Esophagus (tissue), 2 donors: ENCODE measurements around the gene SCNN1G. TPM values are rescaled to one million over a fixed set of nuclear protein-coding genes. Genes with fewer than 3 reads are reported as not detected.
A peak's percentile ranks its signal among the peaks of the same experiment; 100 is the strongest.

ENCODE experiments used
- H3K27ac ChIP-seq, 2 donors: one replicate each; pipeline ENCODE4 v1.5.1; 2013; ENCODE audit warnings: low read depth in 2 of 2, mild to moderate bottlenecking in 2 of 2, inconsistent platforms in 1 of 2, low read length in 1 of 2, moderate library complexity in 1 of 2
- H3K27me3 ChIP-seq, 2 donors: one replicate each; pipeline ENCODE4 v1.6.1; 2013; ENCODE audit warnings: low read length in 2 of 2, control low read depth in 1 of 2, mild to moderate bottlenecking in 1 of 2; ENCODE audit not compliant: insufficient read depth in 2 of 2, control insufficient read depth in 1 of 2
- H3K36me3 ChIP-seq, 2 donors: one replicate each; pipeline ENCODE4 v1.6.1; 2013; ENCODE audit warnings: low read length in 1 of 2; ENCODE audit not compliant: control insufficient read depth in 2 of 2, insufficient read depth in 2 of 2
- H3K4me1 ChIP-seq, 2 donors: one replicate each; pipeline ENCODE4 v1.6.1; 2013; ENCODE audit warnings: low read length in 1 of 2; ENCODE audit not compliant: control insufficient read depth in 2 of 2, insufficient read depth in 2 of 2
- H3K4me3 ChIP-seq, 2 donors: one replicate each; pipeline ENCODE4 v1.5.1; 2013; ENCODE audit warnings: low read length in 2 of 2, mild to moderate bottlenecking in 2 of 2, low read depth in 1 of 2, moderate library complexity in 1 of 2
- H3K9me3 ChIP-seq, 2 donors: one replicate each; pipeline ENCODE4 v1.6.1; 2013; ENCODE audit warnings: mild to moderate bottlenecking in 2 of 2, low read depth in 1 of 2, low read length in 1 of 2, moderate library complexity in 1 of 2; ENCODE audit not compliant: control insufficient read depth in 2 of 2, insufficient read depth in 1 of 2
- WGBS, 2 donors: extraction: QIAGEN DNeasy Blood & Tissue Kit; methylation state at CpG; one replicate each; pipeline ENCODE4 v1.1.7; 2013; 5-methylcytosine and 5-hydroxymethylcytosine counted together
- polyA plus RNA-seq, 2 donors: library from polyadenylated mRNA; stranded (reverse); fragments of 200-250 nt; gene quantifications; one replicate each; pipeline ENCODE4 v1.2.3, GENCODE V29; 2013
- donor health status: healthy with polysubstance abuse.
- donor health status: Bipolar disorder and iron deficiency.

SCNN1G gene
- polyA plus RNA-seq = 10 to 100 TPM in 1 of 2 donors, 1 to 10 TPM in 1; 6.1 to 11.2 TPM

- H3K4me3 ChIP-seq = peak within 1 kb of the TSS; percentile 69
- no peaks in the 10 kb centered on the region for H3K27me3 ChIP-seq
- peak within 1 kb of the TSS in 1 of 2 donors; percentile 11 for H3K27ac ChIP-seq
- H3K9me3 ChIP-seq = no peaks in the 10 kb centered on the region
- H3K4me1 ChIP-seq = peaks cover 2 to 6% of the 10 kb centered on the region in 2 donors
- H3K36me3 ChIP-seq = peaks cover 0 to 4% of the 10 kb centered on the region in 2 donors
- 1 to 2% methylated on average over 66 to 71 of the region's 71 CpGs for WGBS, 2 donors
Measured at GRCh38 chr16:23182679-23183542, at the start of gene SCNN1G. TSS of gene SCNN1G (plus strand) at chr16:23182745. CDS start at chr16:23186272, 3,527 bp downstream.

GRCh38 chr16:23132775-23133463 is 49.6 kb upstream of the SCNN1G start:
- H3K4me3 ChIP-seq = no peak overlapping the region

GRCh38 chr16:23134274-23134673 is 48.3 kb upstream of the SCNN1G start:
- H3K4me3 ChIP-seq = no peak overlapping the region
- H3K27ac ChIP-seq = peak overlapping the region in 1 of 2 donors; percentile 3
- no peaks in the 10 kb centered on the region for H3K27me3 ChIP-seq
- 43% methylated on average over 3 of the region's 3 CpGs for WGBS, 2 donors
- no peaks in the 10 kb centered on the region for H3K36me3 ChIP-seq
- peaks cover 0 to 3% of the 10 kb centered on the region in 2 donors for H3K9me3 ChIP-seq
- no peaks in the 10 kb centered on the region for H3K4me1 ChIP-seq

More at GRCh38 chr16:23132775-23133463, 49.6 kb upstream of the SCNN1G start:
- Histone ChIP-seq H3K27ac (peak overlapping the region; percentile 56 to 66), H3K9me3 (peaks cover 0 to 3% of the 10 kb centered on the region in 2 donors), H3K27me3 (no peaks in the 10 kb centered on the region), H3K4me1 (no peaks in the 10 kb centered on the region), H3K36me3 (no peaks in the 10 kb centered on the region)
- WGBS, 2 donors = 40 to 54% methylated on average over 11 of the region's 11 CpGs

- H3K4me1 ChIP-seq = peaks cover 0 to 1% of the 10 kb centered on the region in 2 donors
- H3K4me3 ChIP-seq = no peak overlapping the region
- H3K36me3 ChIP-seq = no peaks in the 10 kb centered on the region
- H3K27me3 ChIP-seq = no peaks in the 10 kb centered on the region
- no peak overlapping the region for H3K27ac ChIP-seq
- WGBS, 2 donors = 76 to 77% methylated on average over 2 of the region's 2 CpGs
- peaks cover 0 to 3% of the 10 kb centered on the region in 2 donors for H3K9me3 ChIP-seq
Measured at GRCh38 chr16:23137256-23137655, 45.3 kb upstream of the SCNN1G start.

- Histone ChIP-seq H3K27ac (no peak overlapping the region), H3K4me1 (peaks cover 0 to 3% of the 10 kb centered on the region in 2 donors)
- WGBS, 2 donors = 40 to 59% methylated on average over 5 of the region's 5 CpGs
Measured at GRCh38 chr16:23137818-23138217, 44.7 kb upstream of the SCNN1G start.

GRCh38 chr16:23140107-23140506 is 42.4 kb upstream of the SCNN1G start:
- Histone ChIP-seq H3K4me3 (no peak overlapping the region), H3K9me3 (peaks cover 0 to 3% of the 10 kb centered on the region in 2 donors), H3K4me1 (peaks cover 0 to 5% of the 10 kb centered on the region in 2 donors), H3K27me3 (no peaks in the 10 kb centered on the region), H3K36me3 (no peaks in the 10 kb centered on the region), H3K27ac (peak overlapping the region in 1 of 2 donors; percentile 11)
- 48 to 53% methylated on average over 2 of the region's 2 CpGs for WGBS, 2 donors

More at GRCh38 chr16:23137818-23138217, 44.7 kb upstream of the SCNN1G start:
- H3K4me3 ChIP-seq = no peak overlapping the region
- peaks cover 0 to 3% of the 10 kb centered on the region in 2 donors for H3K9me3 ChIP-seq
- no peaks in the 10 kb centered on the region for H3K27me3 ChIP-seq
- no peaks in the 10 kb centered on the region for H3K36me3 ChIP-seq

- WGBS, 2 donors = 79 to 80% methylated on average over 3 of the region's 3 CpGs
- Histone ChIP-seq H3K4me1 (peaks cover 0 to 7% of the 10 kb centered on the region in 2 donors), H3K27me3 (no peaks in the 10 kb centered on the region), H3K9me3 (peaks cover 0 to 3% of the 10 kb centered on the region in 2 donors), H3K36me3 (no peaks in the 10 kb centered on the region), H3K4me3 (no peak overlapping the region), H3K27ac (peak overlapping the region; percentile 55 to 86)
Measured at GRCh38 chr16:23141033-23141432, 41.5 kb upstream of the SCNN1G start.

- Histone ChIP-seq H3K27me3 (no peaks in the 10 kb centered on the region), H3K4me3 (no peak overlapping the region), H3K36me3 (no peaks in the 10 kb centered on the region), H3K27ac (peak overlapping the region; percentile 57 to 86), H3K4me1 (peaks cover 0 to 7% of the 10 kb centered on the region in 2 donors), H3K9me3 (peaks cover 0 to 3% of the 10 kb centered on the region in 2 donors)
- 65 to 69% methylated on average over 6 of the region's 6 CpGs for WGBS, 2 donors
Measured at GRCh38 chr16:23141500-23141899, 41.0 kb upstream of the SCNN1G start.

GRCh38 chr16:23141959-23142740 is 40.4 kb upstream of the SCNN1G start:
- H3K27ac ChIP-seq = peak overlapping the region; percentile 57 to 83
- no peaks in the 10 kb centered on the region for H3K36me3 ChIP-seq
- H3K9me3 ChIP-seq = no peaks in the 10 kb centered on the region
- WGBS, 2 donors = 37 to 40% methylated on average over 7 of the region's 7 CpGs
- H3K27me3 ChIP-seq = no peaks in the 10 kb centered on the region
- H3K4me3 ChIP-seq = no peak overlapping the region
- peaks cover 0 to 7% of the 10 kb centered on the region in 2 donors for H3K4me1 ChIP-seq
